HepG2 (cell line): Measurements from ENCODE around the gene BCORL1. TPM values are rescaled to one million over a fixed set of nuclear protein-coding genes. Genes with fewer than 3 reads are reported as not detected.

Experiments used
- ATAC-seq: fragments of 200-7000 bp; cut with Tn5 transposase; 3 replicates; pipeline ENCODE4 v1.9.1; 2020; ENCODE audit warnings: mild to moderate bottlenecking, moderate library complexity
- BruUV-seq: library from RNA; stranded (reverse); fragments of 400-500 nt; replicated peaks from 2 replicates; lab custom pipeline; 2021; lab: Mats Ljungman, UMichigan
- CTCF ChIA-PET: fragments of 300-600 bp; formaldehyde crosslinking; extraction: SDS; loops from one replicate; lab custom pipeline; 2021; ENCODE audit warnings: low total read pairs, inconsistent platforms, low intra/inter-chr PET ratio; lab: Yijun Ruan, JAX
- POLR2A ChIA-PET: fragments of 350-600 bp; sonication (Branson Sonifier 250); formaldehyde crosslinking; loops from one replicate; lab custom pipeline; 2020; ENCODE audit warnings: antibody characterized with exemption, inconsistent platforms; lab: Yijun Ruan, JAX
- DNase-seq: peaks from one replicate; pipeline ENCODE4 v3.0.0-alpha.2; 2015; ENCODE audit warnings: low spot score
- FAIRE-seq: peaks from 3 replicates; lab custom pipeline; 2011; peaks lifted over from hg19 to GRCh38; lab: Jason Lieb, UNC
- H2AFZ ChIP-seq: one replicate; pipeline ENCODE4 v1.6.1; 2011; ENCODE audit warnings: low read length, inconsistent platforms
- H3K27ac ChIP-seq: fragments of 300-600 bp; 3 replicates; pipeline ENCODE4 v1.8.0; 2011; ENCODE audit warnings: mixed run types, mild to moderate bottlenecking, mixed read lengths, low read length, inconsistent platforms; ENCODE audit not compliant: insufficient read depth; ENCODE audit errors: extremely low read length
- H3K27me3 ChIP-seq, 2 experiments: fragments of 200-600 bp in 1 of 2; 2 replicates in 1 of 2; 3 replicates in 1 of 2; pipeline versions ENCODE4 v1.6.0 to v1.8.0; 2011; ENCODE audit warnings: low read length in 2 of 2, mild to moderate bottlenecking in 2 of 2, moderate library complexity in 2 of 2, inconsistent platforms in 1 of 2; ENCODE audit not compliant: insufficient read depth in 2 of 2, control insufficient read depth in 1 of 2
- H3K36me3 ChIP-seq, 2 experiments: fragments of 200-600 bp in 1 of 2; replicated peaks in 1 of 2; 2 replicates in 1 of 2; 3 replicates in 1 of 2; pipeline versions ENCODE4 v1.5.1 to v1.8.0; 2011; ENCODE audit warnings: low read length in 2 of 2, inconsistent platforms in 1 of 2; ENCODE audit not compliant: insufficient read depth in 2 of 2, control insufficient read depth in 1 of 2
- H3K4me1 ChIP-seq: 2 replicates; pipeline ENCODE4 v1.5.1; 2012; ENCODE audit warnings: low read length, inconsistent platforms; ENCODE audit not compliant: insufficient read depth
- H3K4me2 ChIP-seq: 2 replicates; pipeline ENCODE4 v1.6.0; 2011; ENCODE audit warnings: low read depth, low read length, inconsistent platforms
- H3K4me3 ChIP-seq, 3 experiments: fragments of 200-600 bp in 1 of 3; sonication (generic), shearing (Covaris generic) in 1 of 3; replicated peaks in 1 of 3; 2 replicates each; pipeline ENCODE4 v1.5.1; 2011 to 2016; ENCODE audit warnings: low read length in 3 of 3, inconsistent platforms in 2 of 3, low read depth in 2 of 3, mild to moderate bottlenecking in 2 of 3, control low read depth in 1 of 3, mixed read lengths in 1 of 3; ENCODE audit not compliant: insufficient read depth in 1 of 3
- H3K79me2 ChIP-seq: one replicate; pipeline ENCODE4 v1.6.1; 2011; ENCODE audit warnings: low read length, inconsistent platforms; ENCODE audit not compliant: insufficient read depth
- H3K9ac ChIP-seq: 2 replicates; pipeline ENCODE4 v1.6.0; 2011; ENCODE audit warnings: mild to moderate bottlenecking, low read depth, low read length, inconsistent platforms; ENCODE audit not compliant: insufficient read depth
- H3K9me3 ChIP-seq: 2 replicates; pipeline ENCODE4 v1.5.1; 2012; ENCODE audit warnings: mild to moderate bottlenecking, low read length
- H4K20me1 ChIP-seq: 2 replicates; pipeline ENCODE4 v1.6.0; 2011; ENCODE audit warnings: inconsistent platforms, mild to moderate bottlenecking, low read length, moderate library complexity; ENCODE audit not compliant: insufficient read depth
- TGIF2 ChIP-seq: IDR thresholded peaks from 2 replicates; pipeline ENCODE4 v1.6.1; 2016; ENCODE audit warnings: control low read depth, missing compliant biosample characterization
- XRCC5 ChIP-seq: fragments of 200-400 bp; formaldehyde crosslinking; optimal IDR thresholded peaks from 2 replicates; pipeline ENCODE3; 2017; ENCODE audit warnings: mild to moderate bottlenecking, low read length
- WGBS: methylation state at CpG from one replicate; pipeline ENCODE4 v1.1.6; 2017; ENCODE audit warnings: low lambda C conversion rate; 5-methylcytosine and 5-hydroxymethylcytosine counted together
- in situ Hi-C: cut with HindIII; loops from 2 replicates; pipeline ENCODE4 v1.10.0; 2017; ENCODE audit warnings: low pct_unique_long_range_greater_than_20kb; ENCODE audit not compliant: extremely low pct_ligation_motif_present
- intact Hi-C: fragments of 100-400 bp; cut with micrococcal nuclease; formaldehyde crosslinking; loops from one replicate; pipeline ENCODE4 v1.10.0; 2022; ENCODE audit not compliant: unreplicated experiment
- polyA plus RNA-seq, 8 experiments: library from polyadenylated mRNA; depleted of rRNA in 3 of 8; stranded (reverse) in 7 of 8; unstranded in 1 of 8; fragments of >200 nt; fragmentation: Illumina TruSeq in 4 of 8; extraction: Trizol in 4 of 8; gene quantifications; 2 replicates each; pipeline versions ENCODE4 v1.2.1 to v1.2.3, GENCODE V29; 2011 to 2016; ENCODE audit warnings: low read depth in 4 of 8, missing spikeins in 1 of 8, mixed read lengths in 1 of 8; ENCODE audit not compliant: insufficient read depth in 1 of 8
- total RNA-seq, 5 experiments: library from RNA; depleted of rRNA; stranded (reverse); fragments of >200 nt; fragmentation: Illumina TruSeq; extraction: Trizol; gene quantifications; 2 replicates each; pipeline ENCODE4 v1.2.3, GENCODE V29; 2016; ENCODE audit warnings: low read depth in 1 of 5
- TF ChIP-seq, protein P1 (sequence below): sonication (generic); formaldehyde crosslinking; IDR thresholded peaks from 2 replicates; pipeline ENCODE4 v1.5.0; 2020; ENCODE audit warnings: mild to moderate bottlenecking, missing genetic modification reagents, borderline replicate concordance
- TF ChIP-seq, protein P2 (sequence below): IDR thresholded peaks from 2 replicates; pipeline ENCODE4 v1.6.1; 2012; ENCODE audit warnings: low read depth, low read length, improper control_type of control experiment

BCORL1 gene
- total and polyA plus RNA-seq, 2 of the 13 experiments (the other 11 are each of a cell fraction or from before 2014, with no cell fraction given): 0.67 to 1.4 TPM

GRCh38 chrX:130055103-130055502 is 72.7 kb downstream of the BCORL1 start:
- DNase-seq: no peak
- FAIRE-seq: no peak
- Histone ChIP-seq H2AFZ (no peak overlapping the region), H3K27me3 (no peaks in the 10 kb centered on the region), H3K4me2 (no peak overlapping the region), H3K4me3 (no peak overlapping the region), H4K20me1 (no peaks in the 10 kb centered on the region), H3K79me2 (no peaks in the 10 kb centered on the region), H3K9ac (no peak overlapping the region), H3K9me3 (no peaks in the 10 kb centered on the region), H3K4me1 (no peaks in the 10 kb centered on the region), H3K27ac (no peak overlapping the region), H3K36me3 (peaks cover 0 to 9% of the 10 kb centered on the region in 2 experiments; a peak in 2 of 5 replicates)
- no peak for ATAC-seq
- in situ Hi-C loops: loop anchor here (25.0 kb wide), 1 partner anchor 443 kb away; no protein-coding TSS in a partner anchor
- WGBS: 93% methylated on average over 8 of the region's 11 CpGs
- BruUV-seq: no TSS peak
- ChIA-PET CTCF (no interaction called here), POLR2A (no interaction called here)
- intact Hi-C loops: no loop called here
- TF ChIP-seq XRCC5: no peak
- no peak for TF ChIP-seq TGIF2 (CRISPR knock-in tag)
- TF ChIP-seq, protein P1, sequence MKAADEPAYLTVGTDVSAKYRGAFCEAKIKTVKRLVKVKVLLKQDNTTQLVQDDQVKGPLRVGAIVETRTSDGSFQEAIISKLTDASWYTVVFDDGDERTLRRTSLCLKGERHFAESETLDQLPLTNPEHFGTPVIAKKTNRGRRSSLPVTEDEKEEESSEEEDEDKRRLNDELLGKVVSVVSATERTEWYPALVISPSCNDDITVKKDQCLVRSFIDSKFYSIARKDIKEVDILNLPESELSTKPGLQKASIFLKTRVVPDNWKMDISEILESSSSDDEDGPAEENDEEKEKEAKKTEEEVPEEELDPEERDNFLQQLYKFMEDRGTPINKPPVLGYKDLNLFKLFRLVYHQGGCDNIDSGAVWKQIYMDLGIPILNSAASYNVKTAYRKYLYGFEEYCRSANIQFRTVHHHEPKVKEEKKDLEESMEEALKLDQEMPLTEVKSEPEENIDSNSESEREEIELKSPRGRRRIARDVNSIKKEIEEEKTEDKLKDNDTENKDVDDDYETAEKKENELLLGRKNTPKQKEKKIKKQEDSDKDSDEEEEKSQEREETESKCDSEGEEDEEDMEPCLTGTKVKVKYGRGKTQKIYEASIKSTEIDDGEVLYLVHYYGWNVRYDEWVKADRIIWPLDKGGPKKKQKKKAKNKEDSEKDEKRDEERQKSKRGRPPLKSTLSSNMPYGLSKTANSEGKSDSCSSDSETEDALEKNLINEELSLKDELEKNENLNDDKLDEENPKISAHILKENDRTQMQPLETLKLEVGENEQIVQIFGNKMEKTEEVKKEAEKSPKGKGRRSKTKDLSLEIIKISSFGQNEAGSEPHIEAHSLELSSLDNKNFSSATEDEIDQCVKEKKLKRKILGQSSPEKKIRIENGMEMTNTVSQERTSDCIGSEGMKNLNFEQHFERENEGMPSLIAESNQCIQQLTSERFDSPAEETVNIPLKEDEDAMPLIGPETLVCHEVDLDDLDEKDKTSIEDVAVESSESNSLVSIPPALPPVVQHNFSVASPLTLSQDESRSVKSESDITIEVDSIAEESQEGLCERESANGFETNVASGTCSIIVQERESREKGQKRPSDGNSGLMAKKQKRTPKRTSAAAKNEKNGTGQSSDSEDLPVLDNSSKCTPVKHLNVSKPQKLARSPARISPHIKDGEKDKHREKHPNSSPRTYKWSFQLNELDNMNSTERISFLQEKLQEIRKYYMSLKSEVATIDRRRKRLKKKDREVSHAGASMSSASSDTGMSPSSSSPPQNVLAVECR (CRISPR knock-in tag): no peak
- TF ChIP-seq, protein P2, sequence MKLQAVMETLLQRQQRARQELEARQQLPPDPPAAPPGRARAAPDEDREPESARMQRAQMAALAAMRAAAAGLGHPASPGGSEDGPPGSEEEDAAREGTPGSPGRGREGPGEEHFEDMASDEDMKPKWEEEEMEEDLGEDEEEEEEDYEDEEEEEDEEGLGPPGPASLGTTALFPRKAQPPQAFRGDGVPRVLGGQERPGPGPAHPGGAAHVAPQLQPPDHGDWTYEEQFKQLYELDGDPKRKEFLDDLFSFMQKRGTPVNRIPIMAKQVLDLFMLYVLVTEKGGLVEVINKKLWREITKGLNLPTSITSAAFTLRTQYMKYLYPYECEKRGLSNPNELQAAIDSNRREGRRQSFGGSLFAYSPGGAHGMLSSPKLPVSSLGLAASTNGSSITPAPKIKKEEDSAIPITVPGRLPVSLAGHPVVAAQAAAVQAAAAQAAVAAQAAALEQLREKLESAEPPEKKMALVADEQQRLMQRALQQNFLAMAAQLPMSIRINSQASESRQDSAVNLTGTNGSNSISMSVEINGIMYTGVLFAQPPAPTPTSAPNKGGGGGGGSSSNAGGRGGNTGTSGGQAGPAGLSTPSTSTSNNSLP: no peak
